Muscle layer of duodenum (tissue), 2 donors: ENCODE measurements around the gene FANCD2.
A peak's percentile ranks its signal among the peaks of the same experiment; 100 is the strongest.

ENCODE experiments used
- H3K27ac ChIP-seq: one replicate; pipeline ENCODE4 v1.7.0; 2013; ENCODE audit warnings: mild to moderate bottlenecking, low read length
- H3K27me3 ChIP-seq: one replicate; pipeline ENCODE4 v1.7.0; 2013; ENCODE audit warnings: low read depth, mild to moderate bottlenecking, control low read depth, low read length
- H3K36me3 ChIP-seq, 2 donors: one replicate each; pipeline ENCODE4 v1.7.0; 2013; ENCODE audit warnings: low read length in 2 of 2, control low read depth in 1 of 2, mild to moderate bottlenecking in 1 of 2; ENCODE audit not compliant: insufficient read depth in 2 of 2, control insufficient read depth in 1 of 2
- H3K4me1 ChIP-seq, 2 donors: one replicate each; pipeline ENCODE4 v1.7.0; 2013; ENCODE audit warnings: low read length in 2 of 2, mild to moderate bottlenecking in 2 of 2, control low read depth in 1 of 2, moderate library complexity in 1 of 2; ENCODE audit not compliant: insufficient read depth in 2 of 2, control insufficient read depth in 1 of 2
- H3K4me3 ChIP-seq, 2 donors: one replicate each; pipeline ENCODE4 v1.7.0; 2013; ENCODE audit warnings: low read length in 2 of 2, low read depth in 1 of 2, mild to moderate bottlenecking in 1 of 2
- H3K9me3 ChIP-seq, 2 donors: one replicate each; pipeline ENCODE4 v1.7.0; 2013; ENCODE audit warnings: low read length in 2 of 2, control low read depth in 1 of 2, mild to moderate bottlenecking in 1 of 2; ENCODE audit not compliant: control insufficient read depth in 1 of 2
- donor health status: healthy.

FANCD2 gene

GRCh38 chr3:10026084-10026890 lies at the start of gene FANCD2:
Gene FANCD2 (plus strand): TSS chr3:10026437. CDS start chr3:10028658, 2,221 bp downstream.
- Histone ChIP-seq H3K4me1 (peaks cover 0 to 27% of the 10 kb centered on the region in 2 donors), H3K27me3 (no peaks in the 10 kb centered on the region), H3K36me3 (peaks cover 20 to 21% of the 10 kb centered on the region in 2 donors), H3K4me3 (peak within 1 kb of the TSS; percentile 88 to 98), H3K27ac (peak within 1 kb of the TSS; percentile 76), H3K9me3 (no peaks in the 10 kb centered on the region)

GRCh38 chr3:9976721-9977709 lies 49.2 kb upstream of the FANCD2 start:
- Histone ChIP-seq H3K9me3 (no peaks in the 10 kb centered on the region), H3K27me3 (no peaks in the 10 kb centered on the region), H3K27ac (peak overlapping the region; percentile 83), H3K4me3 (no peak overlapping the region), H3K36me3 (peaks cover 15 to 33% of the 10 kb centered on the region in 2 donors), H3K4me1 (peaks cover 0 to 6% of the 10 kb centered on the region in 2 donors)

- Histone ChIP-seq H3K9me3 (no peaks in the 10 kb centered on the region), H3K4me3 (no peak overlapping the region), H3K4me1 (peaks cover 0 to 6% of the 10 kb centered on the region in 2 donors), H3K27me3 (no peaks in the 10 kb centered on the region), H3K36me3 (peaks cover 10 to 24% of the 10 kb centered on the region in 2 donors), H3K27ac (peak overlapping the region; percentile 35)
Observed at GRCh38 chr3:9978710-9979305, 47.4 kb upstream of the FANCD2 start.

GRCh38 chr3:9980251-9980650 lies 46.0 kb upstream of the FANCD2 start:
- Histone ChIP-seq H3K27ac (no peak overlapping the region), H3K4me1 (peaks cover 6 to 8% of the 10 kb centered on the region in 2 donors), H3K36me3 (peaks cover 4 to 24% of the 10 kb centered on the region in 2 donors), H3K4me3 (no peak overlapping the region), H3K9me3 (no peaks in the 10 kb centered on the region), H3K27me3 (no peaks in the 10 kb centered on the region)

GRCh38 chr3:9986230-9986725 lies 40.0 kb upstream of the FANCD2 start:
- Histone ChIP-seq H3K4me3 (peak overlapping the region; percentile 90 to 100), H3K27me3 (no peaks in the 10 kb centered on the region), H3K27ac (peak overlapping the region; percentile 93), H3K36me3 (peaks cover 0 to 5% of the 10 kb centered on the region in 2 donors), H3K9me3 (no peaks in the 10 kb centered on the region), H3K4me1 (peaks cover 4 to 27% of the 10 kb centered on the region in 2 donors)

- Histone ChIP-seq H3K36me3 (peaks cover 0 to 9% of the 10 kb centered on the region in 2 donors), H3K27ac (no peak overlapping the region), H3K9me3 (no peaks in the 10 kb centered on the region), H3K4me1 (no peaks in the 10 kb centered on the region), H3K4me3 (no peak overlapping the region), H3K27me3 (no peaks in the 10 kb centered on the region)
Observed at GRCh38 chr3:9994086-9994844, 32.0 kb upstream of the FANCD2 start.

GRCh38 chr3:10000686-10001085 lies 25.6 kb upstream of the FANCD2 start:
- no peak overlapping the region for H3K4me3 ChIP-seq
- H3K27ac ChIP-seq, result no peak overlapping the region
- peaks cover 0 to 9% of the 10 kb centered on the region in 2 donors for H3K36me3 ChIP-seq
- no peaks in the 10 kb centered on the region for H3K4me1 ChIP-seq
- no peaks in the 10 kb centered on the region for H3K27me3 ChIP-seq
- no peaks in the 10 kb centered on the region for H3K9me3 ChIP-seq

- H3K9me3 ChIP-seq, result no peaks in the 10 kb centered on the region
- peaks cover 0 to 9% of the 10 kb centered on the region in 2 donors for H3K36me3 ChIP-seq
- H3K4me3 ChIP-seq, result no peak overlapping the region
- H3K27me3 ChIP-seq, result no peaks in the 10 kb centered on the region
- H3K4me1 ChIP-seq, result no peaks in the 10 kb centered on the region
- no peak overlapping the region for H3K27ac ChIP-seq
Observed at GRCh38 chr3:10002951-10003350, 23.3 kb upstream of the FANCD2 start.

- Histone ChIP-seq H3K27me3 (no peaks in the 10 kb centered on the region), H3K9me3 (no peaks in the 10 kb centered on the region), H3K4me1 (peaks cover 0 to 6% of the 10 kb centered on the region in 2 donors), H3K36me3 (no peaks in the 10 kb centered on the region), H3K4me3 (no peak overlapping the region), H3K27ac (no peak overlapping the region)
Observed at GRCh38 chr3:10004506-10004905, 21.7 kb upstream of the FANCD2 start.

GRCh38 chr3:10004960-10005564 lies 21.2 kb upstream of the FANCD2 start:
- peaks cover 0 to 6% of the 10 kb centered on the region in 2 donors for H3K4me1 ChIP-seq
- no peaks in the 10 kb centered on the region for H3K27me3 ChIP-seq
- no peak overlapping the region for H3K27ac ChIP-seq
- H3K36me3 ChIP-seq, result no peaks in the 10 kb centered on the region
- no peaks in the 10 kb centered on the region for H3K9me3 ChIP-seq
- H3K4me3 ChIP-seq, result no peak overlapping the region
